Activated T-helper 1 cell treated with anti-CD3 and anti-CD28 coated beads, Interleukin-2, amount 50 U/mL, for 16 hours (primary cell): ENCODE measurements around the gene GPR42.

Source experiments
- DNase-seq, 2 donors: peaks; one replicate each; pipeline ENCODE4 v3.0.0-alpha.2; 2020; ENCODE audit warnings: low read depth in 1 of 2, low spot score in 1 of 2

Gene GPR42

GRCh38 chr19:35370722-35371121 is at the start of gene GPR42:
TSS of gene GPR42 (plus strand) at chr19:35371068. CDS start at chr19:35371360, 292 bp downstream.
- DNase-seq: no peak

GRCh38 chr19:35321291-35321690 is 49.6 kb upstream of the GPR42 start:
- no peak for DNase-seq

- DNase-seq: no peak
Measured at GRCh38 chr19:35322014-35322413, 48.9 kb upstream of the GPR42 start.

- DNase-seq: no peak
Measured at GRCh38 chr19:35327642-35328041, 43.2 kb upstream of the GPR42 start.

GRCh38 chr19:35328851-35329285 is 42.0 kb upstream of the GPR42 start, which contains the start of gene CD22:
TSS of gene CD22 (plus strand) at chr19:35329187. CDS start at chr19:35332041, 2,854 bp downstream.
- no peak for DNase-seq

GRCh38 chr19:35329323-35329722 is 41.5 kb upstream of the GPR42 start:
- DNase-seq: no peak

- no peak for DNase-seq
Measured at GRCh38 chr19:35330475-35330874, 40.4 kb upstream of the GPR42 start.

GRCh38 chr19:35331551-35332214 is 39.2 kb upstream of the GPR42 start:
- DNase-seq: no peak

GRCh38 chr19:35332817-35333216 is 38.1 kb upstream of the GPR42 start:
- DNase-seq: no peak

- no peak for DNase-seq
Measured at GRCh38 chr19:35334144-35334753, 36.6 kb upstream of the GPR42 start.

- no peak for DNase-seq
Measured at GRCh38 chr19:35336166-35336955, 34.5 kb upstream of the GPR42 start.

- no peak for DNase-seq
Measured at GRCh38 chr19:35337097-35337983, 33.5 kb upstream of the GPR42 start.

GRCh38 chr19:35337984-35338296 is 32.9 kb upstream of the GPR42 start:
- DNase-seq: no peak

GRCh38 chr19:35340431-35340830 is 30.4 kb upstream of the GPR42 start:
- no peak for DNase-seq

GRCh38 chr19:35341006-35341405 is 29.9 kb upstream of the GPR42 start:
- no peak for DNase-seq

GRCh38 chr19:35341565-35342225 is 29.2 kb upstream of the GPR42 start:
- no peak for DNase-seq

- no peak for DNase-seq
Measured at GRCh38 chr19:35342430-35342829, 28.4 kb upstream of the GPR42 start.

GRCh38 chr19:35344511-35345031 is 26.3 kb upstream of the GPR42 start:
- no peak for DNase-seq

- no peak for DNase-seq
Measured at GRCh38 chr19:35345671-35346111, 25.2 kb upstream of the GPR42 start.
